Hepatocyte (in vitro differentiated cells): ENCODE measurements around the gene MYH7.

Experiments used
- EZH2 ChIP-seq: fragments of 200-600 bp; sonication (generic); IDR thresholded peaks from 2 replicates; pipeline ENCODE4 v1.6.1; 2016; ENCODE audit warnings: antibody characterized with exemption, mild to moderate bottlenecking, borderline replicate concordance
- EZH2phosphoT487 ChIP-seq: fragments of 200-600 bp; sonication (generic); IDR thresholded peaks from one replicate; pipeline ENCODE4 v1.6.1; 2018; ENCODE audit warnings: antibody characterized with exemption, mild to moderate bottlenecking, low read depth, moderate library complexity; ENCODE audit not compliant: unreplicated experiment, severe bottlenecking
- TF ChIP-seq, protein P1 (sequence below): fragments of 200-600 bp; sonication (generic); IDR thresholded peaks from 2 replicates; pipeline ENCODE4 v1.5.1; 2016; ENCODE audit warnings: antibody characterized with exemption, mild to moderate bottlenecking; ENCODE audit not compliant: poor library complexity

DNA sequence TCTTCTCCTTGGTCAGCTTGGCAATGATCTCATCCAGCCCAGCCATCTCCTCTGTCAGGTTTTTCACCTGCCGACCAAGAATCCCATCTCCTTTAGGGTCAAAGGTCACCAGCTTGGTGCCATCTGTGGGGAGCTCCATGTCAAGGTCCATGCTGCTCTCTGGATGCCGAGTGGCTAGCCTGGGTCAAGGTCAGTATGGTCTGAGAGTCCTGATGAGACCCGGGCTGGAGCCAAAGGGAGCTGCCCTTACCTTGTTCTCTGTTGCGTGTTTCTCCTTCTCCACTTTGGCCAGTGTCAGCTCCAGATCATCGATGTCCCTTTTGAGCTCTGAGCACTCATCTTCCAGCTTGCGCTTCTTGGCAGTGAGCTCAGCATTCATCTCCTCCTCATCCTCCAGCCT is 11.8 kb downstream of the MYH7 start:
- TF ChIP-seq EZH2phosphoT487 (no peak), EZH2 (no peak)
- TF ChIP-seq, protein P1, sequence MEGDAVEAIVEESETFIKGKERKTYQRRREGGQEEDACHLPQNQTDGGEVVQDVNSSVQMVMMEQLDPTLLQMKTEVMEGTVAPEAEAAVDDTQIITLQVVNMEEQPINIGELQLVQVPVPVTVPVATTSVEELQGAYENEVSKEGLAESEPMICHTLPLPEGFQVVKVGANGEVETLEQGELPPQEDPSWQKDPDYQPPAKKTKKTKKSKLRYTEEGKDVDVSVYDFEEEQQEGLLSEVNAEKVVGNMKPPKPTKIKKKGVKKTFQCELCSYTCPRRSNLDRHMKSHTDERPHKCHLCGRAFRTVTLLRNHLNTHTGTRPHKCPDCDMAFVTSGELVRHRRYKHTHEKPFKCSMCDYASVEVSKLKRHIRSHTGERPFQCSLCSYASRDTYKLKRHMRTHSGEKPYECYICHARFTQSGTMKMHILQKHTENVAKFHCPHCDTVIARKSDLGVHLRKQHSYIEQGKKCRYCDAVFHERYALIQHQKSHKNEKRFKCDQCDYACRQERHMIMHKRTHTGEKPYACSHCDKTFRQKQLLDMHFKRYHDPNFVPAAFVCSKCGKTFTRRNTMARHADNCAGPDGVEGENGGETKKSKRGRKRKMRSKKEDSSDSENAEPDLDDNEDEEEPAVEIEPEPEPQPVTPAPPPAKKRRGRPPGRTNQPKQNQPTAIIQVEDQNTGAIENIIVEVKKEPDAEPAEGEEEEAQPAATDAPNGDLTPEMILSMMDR = no peak
